HG02642 (cell line): ENCODE data around the gene LIN37.
A peak's percentile ranks its signal among the peaks of the same experiment; 100 is the strongest.

ENCODE experiments used
- ATAC-seq: cut with Tn5 transposase; IDR thresholded peaks from one replicate; pipeline ENCODE4 v1.9.1; 2021; ENCODE audit warnings: mild to moderate bottlenecking; ENCODE audit not compliant: unreplicated experiment, poor library complexity

The LIN37 gene

GRCh38 chr19:35734273-35734672, 14.1 kb upstream of the LIN37 start:
- no peak for ATAC-seq

DNA sequence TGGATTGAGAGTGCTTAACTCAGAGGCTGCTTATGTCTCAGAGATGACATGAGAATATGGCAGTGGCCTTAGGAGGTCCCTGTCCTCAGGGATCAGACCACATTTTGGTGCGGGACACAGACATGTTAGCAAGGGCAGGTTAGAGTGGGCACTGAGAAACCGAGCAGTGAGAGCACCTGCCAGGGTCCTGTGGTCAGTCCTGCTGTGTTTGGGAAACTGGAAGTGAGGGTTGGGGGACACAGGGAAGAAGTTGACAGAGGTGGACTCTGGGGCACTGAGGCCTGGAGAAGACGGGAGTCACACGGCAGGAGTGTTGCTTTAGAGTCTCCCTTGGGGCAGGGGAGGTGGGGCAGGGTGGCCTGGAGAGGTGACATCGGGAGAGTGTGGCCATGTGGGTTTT, 13.5 kb upstream of the LIN37 start:
- ATAC-seq: no peak

GRCh38 chr19:35736913-35737886, 11.2 kb upstream of the LIN37 start:
- no peak for ATAC-seq

DNA sequence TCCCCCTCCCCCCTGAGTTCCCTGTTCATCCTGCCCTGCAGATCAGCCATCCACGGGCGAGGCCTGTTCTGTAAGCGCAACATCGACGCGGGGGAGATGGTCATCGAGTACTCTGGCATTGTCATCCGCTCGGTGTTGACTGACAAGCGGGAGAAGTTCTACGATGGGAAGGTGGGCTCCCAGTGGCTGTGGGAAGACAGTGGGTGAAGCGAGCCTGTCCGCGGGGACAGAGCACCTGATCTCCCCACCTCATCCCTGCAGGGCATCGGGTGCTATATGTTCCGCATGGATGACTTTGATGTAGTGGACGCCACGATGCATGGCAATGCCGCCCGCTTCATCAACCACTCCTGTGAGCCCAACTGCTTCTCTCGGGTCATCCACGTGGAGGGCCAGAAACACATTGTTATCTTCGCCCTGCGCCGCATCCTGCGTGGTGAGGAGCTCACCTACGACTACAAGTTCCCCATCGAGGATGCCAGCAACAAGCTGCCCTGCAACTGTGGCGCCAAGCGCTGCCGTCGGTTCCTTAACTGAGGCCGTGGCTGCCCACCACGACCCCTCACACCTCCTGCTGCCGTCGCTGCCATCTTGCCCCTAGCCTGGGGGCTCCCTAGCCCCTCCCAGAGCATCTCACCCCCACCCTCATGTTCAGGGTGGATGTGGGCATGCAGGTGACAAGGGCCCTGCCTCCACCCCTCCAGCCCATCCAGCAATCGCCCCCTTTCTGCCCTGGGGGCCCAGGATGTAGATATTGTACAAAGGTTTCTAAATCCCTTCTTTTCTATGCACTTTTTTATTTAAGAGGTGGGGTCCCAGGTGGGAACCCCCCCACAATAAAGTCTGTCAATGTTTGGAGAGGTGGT, 10.1 kb upstream of the LIN37 start:
- no peak for ATAC-seq

DNA sequence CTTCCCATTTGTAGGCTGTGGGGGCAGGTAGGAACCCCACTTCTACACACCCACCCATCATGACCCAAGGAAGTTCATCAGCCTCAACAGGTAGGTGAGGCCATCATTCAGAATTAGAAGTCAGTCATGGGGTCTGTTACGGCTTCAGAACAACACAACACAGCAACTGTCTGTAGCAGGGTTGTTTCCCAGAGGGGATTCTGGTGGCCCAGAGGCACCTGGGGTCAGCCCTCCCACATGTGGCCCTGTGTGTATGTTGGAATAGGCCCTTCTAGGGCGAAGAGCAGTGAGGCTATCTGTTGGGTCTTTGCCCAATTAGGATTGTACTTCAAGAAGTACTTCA, 9.5 kb upstream of the LIN37 start:
- no peak for ATAC-seq

GRCh38 chr19:35739275-35740107, 8.9 kb upstream of the LIN37 start:
- ATAC-seq: no peak

GRCh38 chr19:35740108-35740422, 8.3 kb upstream of the LIN37 start:
- ATAC-seq: no peak

DNA sequence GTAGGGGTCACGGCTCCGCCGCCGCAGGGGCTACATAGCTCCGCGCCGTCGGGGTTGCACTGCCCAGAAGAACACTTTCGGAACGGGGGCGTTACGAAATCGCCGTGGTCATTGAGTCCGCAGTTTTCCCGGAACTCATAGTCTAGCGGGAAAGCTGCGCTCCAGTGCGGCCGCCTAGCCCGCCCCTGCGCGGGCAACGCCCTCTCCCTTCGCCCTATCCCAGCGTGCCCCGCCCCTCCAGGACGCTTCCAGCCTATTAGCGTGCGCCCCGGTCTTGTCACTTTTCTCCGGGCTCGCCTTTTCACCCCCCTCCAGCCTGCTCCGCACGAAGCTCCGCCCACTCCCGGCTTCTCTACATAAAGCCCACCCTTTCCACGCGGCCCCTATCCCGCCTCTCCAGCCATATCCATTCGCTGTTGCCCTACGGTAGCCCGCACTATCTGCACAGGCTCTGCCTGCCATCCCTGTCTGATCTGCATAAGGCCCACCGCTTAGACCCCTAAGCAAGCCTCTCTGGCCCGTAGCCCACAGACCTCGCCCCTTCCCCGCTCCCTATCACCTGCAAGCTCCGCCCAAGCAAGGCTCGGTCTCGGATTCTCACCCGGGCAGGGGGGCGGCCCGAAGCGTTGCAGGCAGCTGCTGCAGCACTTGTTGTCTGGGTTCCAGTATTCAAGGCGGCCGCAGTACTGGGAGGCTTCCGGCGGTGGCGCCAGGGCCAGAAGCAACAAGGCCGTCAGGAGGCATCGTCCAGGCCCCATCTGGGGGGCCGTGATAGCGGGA, 7.8 kb upstream of the LIN37 start:
- ATAC-seq: peak; percentile 62

DNA sequence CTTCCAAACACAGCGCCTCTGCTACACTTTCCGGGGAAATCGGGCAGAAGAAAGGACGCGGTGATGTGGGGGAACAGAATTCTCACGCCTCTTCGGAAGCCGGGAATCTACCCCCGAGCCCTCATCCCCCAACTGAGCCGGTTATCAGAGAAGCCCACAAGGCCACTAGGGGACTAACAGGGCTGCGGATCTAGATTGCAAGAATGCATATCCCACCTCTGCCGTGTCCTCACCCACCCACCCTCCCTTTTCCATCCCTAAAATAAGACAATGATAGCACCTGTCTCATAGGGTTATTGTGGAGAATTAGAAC, 7.2 kb upstream of the LIN37 start:
- no peak for ATAC-seq

- ATAC-seq: no peak
Observed at GRCh38 chr19:35742121-35742724, 6.2 kb upstream of the LIN37 start, which contains the start of gene IGFLR1. IGFLR1 (minus strand) TSS chr19:35742452; CDS start chr19:35741180, 1,272 bp downstream.

DNA sequence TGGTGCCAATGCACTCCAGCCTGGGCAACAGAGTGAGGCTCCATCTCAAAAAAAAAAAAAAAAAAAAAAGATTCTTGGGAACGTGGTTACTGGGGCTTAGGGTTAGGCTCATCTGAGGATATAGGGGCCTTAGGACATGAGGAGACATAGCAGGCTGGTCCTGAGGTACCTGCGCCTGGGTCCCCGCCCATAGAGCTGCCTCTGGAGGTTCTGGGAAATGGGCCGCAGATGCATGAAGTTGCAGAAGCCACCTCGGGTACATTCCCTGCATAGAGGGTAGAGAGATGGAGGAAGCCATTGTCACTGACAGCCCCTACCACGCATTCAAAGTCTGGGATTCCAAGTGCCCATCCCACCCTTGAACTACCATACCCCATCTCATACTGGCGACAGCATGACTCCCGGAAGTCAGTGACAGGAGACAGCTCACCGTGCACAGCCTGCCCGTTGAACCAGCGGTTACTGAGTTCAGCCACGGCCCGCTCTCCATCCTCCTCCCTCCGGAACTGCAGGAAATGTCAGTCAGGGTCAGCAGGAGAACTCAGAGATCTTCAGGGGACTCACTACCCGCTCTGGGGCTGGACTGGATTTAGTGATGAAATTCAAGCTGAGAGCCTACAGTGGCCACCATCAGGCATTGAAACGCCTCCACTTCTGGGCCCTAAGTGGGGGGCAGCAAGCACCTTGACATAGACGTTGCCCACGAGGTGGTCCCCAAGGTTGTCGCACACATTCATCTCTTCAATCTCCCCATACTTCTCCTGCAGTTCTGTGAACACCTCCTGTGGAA, 4.5 kb upstream of the LIN37 start:
- ATAC-seq: no peak

DNA sequence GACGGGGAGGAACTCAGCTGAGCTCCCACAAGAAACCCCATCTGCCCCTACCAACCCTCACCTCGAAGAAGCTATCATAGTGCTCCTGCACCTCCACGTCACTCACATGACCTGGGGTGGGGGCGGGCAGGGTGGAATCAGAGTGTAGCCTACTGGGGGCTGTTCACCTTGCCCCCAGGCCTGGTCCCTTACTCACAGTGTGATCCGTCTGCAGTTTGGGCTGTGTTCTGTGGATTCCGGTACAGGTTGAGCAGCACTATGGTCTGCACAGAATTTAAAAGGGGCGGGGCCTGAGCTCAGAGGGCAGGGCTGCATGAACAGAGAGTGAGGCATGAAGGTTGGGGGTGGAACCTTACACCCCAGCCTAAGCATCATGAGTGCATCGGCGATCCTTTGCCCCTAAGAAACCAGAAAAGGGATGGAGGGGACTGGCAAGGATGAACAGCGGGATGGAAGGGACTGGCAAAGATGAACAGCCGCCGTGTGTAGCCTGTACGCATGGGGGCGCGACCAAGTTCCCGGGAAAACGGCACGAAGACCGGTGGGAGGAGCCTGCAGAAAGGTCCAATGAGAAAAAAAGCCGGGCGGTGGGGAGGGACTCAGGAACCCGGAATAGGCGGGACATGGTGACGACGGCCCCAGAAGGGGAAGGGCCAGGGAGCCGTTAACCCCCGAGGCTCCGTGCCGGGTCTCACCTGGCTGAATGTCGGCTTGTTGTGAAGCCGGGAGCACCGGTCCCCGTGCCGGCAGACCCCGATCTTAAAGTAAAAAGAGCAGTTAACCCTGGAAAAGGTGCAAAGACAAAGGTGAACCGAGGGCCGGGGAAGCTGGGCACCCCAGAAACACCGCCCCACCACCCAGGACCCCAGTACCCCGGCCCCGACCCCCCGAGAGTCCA, 3.7 kb upstream of the LIN37 start:
- peak; percentile 44 for ATAC-seq

GRCh38 chr19:35745328-35746086, 2.9 kb upstream of the LIN37 start, which contains the start of the genes PSENEN and U2AF1L4:
PSENEN (plus strand) TSS chr19:35745651; CDS start chr19:35745931, 280 bp downstream.
U2AF1L4 (minus strand) TSS chr19:35745418; CDS start chr19:35745391, 27 bp downstream.
- peak; percentile 43 for ATAC-seq

- ATAC-seq: no peak
Observed at GRCh38 chr19:35746087-35746462, 2.3 kb upstream of the LIN37 start.

GRCh38 chr19:35746531-35746930, 1.8 kb upstream of the LIN37 start:
- ATAC-seq: no peak

DNA sequence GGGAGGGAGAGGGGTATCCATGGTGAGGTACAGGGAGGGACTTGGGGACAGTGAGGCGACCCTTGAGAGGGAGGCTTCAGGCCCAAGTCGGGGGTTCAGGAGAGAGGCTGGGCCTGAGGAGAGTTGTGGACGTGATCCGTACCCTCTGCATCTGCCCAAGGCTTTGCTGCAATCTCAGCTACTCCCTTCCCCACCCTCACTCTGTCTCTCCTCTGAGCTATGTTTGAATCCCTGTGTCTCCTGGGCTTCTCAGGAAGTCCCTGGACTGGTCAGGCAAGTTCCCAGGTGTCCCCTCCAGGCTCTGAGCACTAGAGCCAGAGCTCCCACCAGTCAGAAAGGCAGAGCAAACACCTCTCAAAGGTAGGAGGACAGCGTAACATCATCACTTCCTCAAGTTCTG, 1.8 kb downstream of the LIN37 start:
- no peak for ATAC-seq
